Right lobe of liver (tissue), 6 donors: ENCODE data around the gene ANXA6. TPM values are rescaled to one million over a fixed set of nuclear protein-coding genes. Genes with fewer than 3 reads are reported as not detected.
A peak's percentile ranks its signal among the peaks of the same experiment; 100 is the strongest.

Source experiments
- ATAC-seq, 4 donors: fragments of 200-7000 bp; cut with Tn5 transposase; one replicate each; pipeline ENCODE4 v1.9.1; 2020; ENCODE audit warnings: mild to moderate bottlenecking in 4 of 4, moderate library complexity in 4 of 4
- DNase-seq, 3 donors: peaks; one replicate each; pipeline ENCODE4 v3.0.0-alpha.2; 2020
- H3K27ac ChIP-seq, 3 donors: fragments of 200-600 bp; one replicate each; pipeline ENCODE4 v1.8.0; 2022
- H3K27me3 ChIP-seq, 2 donors: fragments of 200-600 bp; one replicate each; pipeline ENCODE4 v1.8.0; 2022
- H3K36me3 ChIP-seq, 4 donors: fragments of 200-600 bp; sonication (generic) in 1 of 4; one replicate each; pipeline versions ENCODE4 v1.5.1 to v1.8.0; 2017 to 2022; ENCODE audit warnings: control low read depth in 1 of 4
- H3K4me1 ChIP-seq, 4 donors: fragments of 200-600 bp; sonication (generic) in 1 of 4; one replicate each; pipeline versions ENCODE4 v1.5.1 to v1.8.0; 2017 to 2022; ENCODE audit warnings: control low read depth in 1 of 4
- H3K4me3 ChIP-seq, 3 donors: fragments of 200-600 bp; one replicate each; pipeline ENCODE4 v1.8.0; 2022
- H3K9me3 ChIP-seq, 4 donors: fragments of 200-600 bp; sonication (generic) in 1 of 4; one replicate each; pipeline versions ENCODE4 v1.5.1 to v1.8.0; 2017 to 2022; ENCODE audit warnings: control low read depth in 1 of 4
- POLR2A ChIP-seq: fragments of 450-650 bp; IDR thresholded peaks from one replicate; pipeline ENCODE4 v1.6.1; 2017; ENCODE audit warnings: antibody characterized with exemption, mild to moderate bottlenecking
- WGBS: methylation state at CpG from one replicate; pipeline ENCODE4 v1.1.6; 2018; ENCODE audit warnings: low coverage, low lambda C conversion rate; ENCODE audit not compliant: insufficient coverage; ENCODE audit errors: missing lambda C conversion rate; 5-methylcytosine and 5-hydroxymethylcytosine counted together
- intact Hi-C, 2 donors: fragments of 100-400 bp; cut with DNase I; formaldehyde crosslinking; loops; one replicate each; pipeline versions ENCODE4 v1.11.2 to v1.14.1; 2022
- total RNA-seq, 6 experiments: library from RNA; depleted of rRNA in 2 of 6; stranded (reverse); fragments of >200 nt in 2 of 6; fragmentation: NEBNext Ultra II Directional in 3 of 6; extraction: Animal tissue kit (Norgen Biotek cat#: 25700) in 3 of 6; gene quantifications; one replicate each; pipeline versions ENCODE4 v1.1.0 to v1.2.4, GENCODE V29; 2016 to 2023
- TF ChIP-seq, protein P1 (sequence below), 4 donors: fragments of 200-600 bp in 3 of 4; fragments of 450-650 bp in 1 of 4; IDR thresholded peaks; one replicate each; pipeline versions ENCODE4 v1.5.1 to v1.8.0; 2016 to 2022; ENCODE audit warnings: antibody characterized with exemption in 4 of 4, mild to moderate bottlenecking in 2 of 4
- donor health status: DM: no; HTN: yes; CAD: no.
- donor health status: DM: no; HTN: no; CAD: no.
- donor health status: DM: no; HTN: no; CAD: no.
- donor health status: DM: no; HTN: yes; CAD: no.
- donor health status: DM: no; HTN: yes; CAD: no.

ANXA6 gene
- total RNA-seq, 6 experiments from 2014 or later: 143 to 236 (median 165) TPM

DNA sequence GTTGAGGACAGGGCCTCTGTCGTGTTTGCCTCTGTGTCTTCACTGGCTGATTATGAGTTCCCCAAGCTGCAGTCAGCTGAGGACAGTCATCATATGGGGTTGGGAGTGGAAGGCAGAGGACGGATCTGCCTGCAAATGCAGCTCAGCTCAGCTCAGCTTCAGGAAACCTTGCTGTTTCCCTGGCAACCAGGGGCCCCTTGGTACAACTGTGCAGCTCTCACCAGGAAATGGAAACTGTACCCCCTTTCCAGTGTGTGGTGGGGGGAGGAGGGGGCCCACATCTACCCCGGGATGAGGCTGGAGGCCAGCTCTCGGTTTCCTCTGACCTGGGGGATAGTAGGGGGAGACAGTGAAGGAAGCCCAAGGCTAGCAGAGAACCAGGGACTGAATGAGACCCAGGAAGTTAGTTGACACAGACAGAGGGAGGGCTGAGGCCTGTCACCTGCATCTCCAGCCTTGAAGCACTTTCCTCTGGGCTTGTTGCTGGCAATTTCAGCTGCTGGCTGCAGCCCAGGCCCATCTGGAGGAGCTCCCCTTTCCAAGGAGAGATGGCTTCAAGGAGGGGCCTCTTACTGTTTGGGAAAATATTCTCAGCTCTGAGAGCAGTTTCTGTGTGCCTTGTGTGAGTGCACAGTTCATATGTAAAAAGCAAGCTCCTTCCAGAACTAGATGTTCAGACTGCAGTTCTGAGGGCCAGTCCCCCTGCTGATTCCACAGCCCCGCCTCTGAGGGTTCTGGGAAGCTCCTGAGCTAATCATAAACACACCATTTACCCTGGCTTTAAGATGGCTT is 6.9 kb downstream of the ANXA6 start:
- peaks cover 0 to 15% (median 3%) of the 10 kb centered on the region in 4 donors for H3K36me3 ChIP-seq
- peak overlapping the region in 1 of 3 donors; percentile 1 for H3K27ac ChIP-seq
- no peaks in the 10 kb centered on the region for H3K27me3 ChIP-seq
- no peak overlapping the region for H3K4me3 ChIP-seq
- peak; percentile 32 to 48 (median 42) for ATAC-seq
- TF ChIP-seq POLR2A: no peak
- TF ChIP-seq, protein P1, sequence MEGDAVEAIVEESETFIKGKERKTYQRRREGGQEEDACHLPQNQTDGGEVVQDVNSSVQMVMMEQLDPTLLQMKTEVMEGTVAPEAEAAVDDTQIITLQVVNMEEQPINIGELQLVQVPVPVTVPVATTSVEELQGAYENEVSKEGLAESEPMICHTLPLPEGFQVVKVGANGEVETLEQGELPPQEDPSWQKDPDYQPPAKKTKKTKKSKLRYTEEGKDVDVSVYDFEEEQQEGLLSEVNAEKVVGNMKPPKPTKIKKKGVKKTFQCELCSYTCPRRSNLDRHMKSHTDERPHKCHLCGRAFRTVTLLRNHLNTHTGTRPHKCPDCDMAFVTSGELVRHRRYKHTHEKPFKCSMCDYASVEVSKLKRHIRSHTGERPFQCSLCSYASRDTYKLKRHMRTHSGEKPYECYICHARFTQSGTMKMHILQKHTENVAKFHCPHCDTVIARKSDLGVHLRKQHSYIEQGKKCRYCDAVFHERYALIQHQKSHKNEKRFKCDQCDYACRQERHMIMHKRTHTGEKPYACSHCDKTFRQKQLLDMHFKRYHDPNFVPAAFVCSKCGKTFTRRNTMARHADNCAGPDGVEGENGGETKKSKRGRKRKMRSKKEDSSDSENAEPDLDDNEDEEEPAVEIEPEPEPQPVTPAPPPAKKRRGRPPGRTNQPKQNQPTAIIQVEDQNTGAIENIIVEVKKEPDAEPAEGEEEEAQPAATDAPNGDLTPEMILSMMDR (IDR thresholded peaks at IDR 0.05): no peak
- H3K4me1 ChIP-seq: peaks cover 0 to 64% (median 12%) of the 10 kb centered on the region in 4 donors
- no peaks in the 10 kb centered on the region for H3K9me3 ChIP-seq
- no peak for DNase-seq
- intact Hi-C loops: no loop called here
- 46% methylated on average over 2 of the region's 5 CpGs for WGBS

DNA sequence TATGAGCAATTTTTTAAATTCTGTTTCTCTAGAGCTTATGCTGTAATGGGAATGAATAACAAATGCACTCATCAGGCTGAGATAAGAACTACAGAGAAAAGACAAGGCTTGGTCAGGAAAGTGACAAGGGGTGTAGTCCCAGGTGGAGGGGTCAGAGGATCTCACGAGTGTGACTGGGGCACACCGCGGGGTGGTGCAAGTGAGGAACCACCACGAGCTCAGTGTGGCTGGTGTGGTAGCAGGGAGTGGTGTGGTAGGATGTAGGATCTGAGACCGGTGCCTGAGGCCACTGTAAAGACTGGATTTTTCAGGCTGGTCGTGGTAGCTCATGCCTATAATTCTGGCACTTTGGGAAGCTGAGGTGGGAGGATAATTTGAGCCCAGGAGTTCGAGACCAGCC is 9.0 kb downstream of the ANXA6 start:
- H3K4me1 ChIP-seq: peaks cover 0 to 43% (median under 1%) of the 10 kb centered on the region in 4 donors
- H3K36me3 ChIP-seq: peaks cover 0 to 26% (median 3%) of the 10 kb centered on the region in 4 donors
- ATAC-seq (no peak), DNase-seq (no peak)
- H3K27ac ChIP-seq: no peak overlapping the region
- intact Hi-C loops: no loop called here
- 87% methylated on average over 6 of the region's 7 CpGs for WGBS
- no peak overlapping the region for H3K4me3 ChIP-seq
- no peaks in the 10 kb centered on the region for H3K9me3 ChIP-seq
- TF ChIP-seq, protein P1 (IDR thresholded peaks at IDR 0.05): no peak
- no peak for TF ChIP-seq POLR2A
- H3K27me3 ChIP-seq: no peaks in the 10 kb centered on the region

DNA sequence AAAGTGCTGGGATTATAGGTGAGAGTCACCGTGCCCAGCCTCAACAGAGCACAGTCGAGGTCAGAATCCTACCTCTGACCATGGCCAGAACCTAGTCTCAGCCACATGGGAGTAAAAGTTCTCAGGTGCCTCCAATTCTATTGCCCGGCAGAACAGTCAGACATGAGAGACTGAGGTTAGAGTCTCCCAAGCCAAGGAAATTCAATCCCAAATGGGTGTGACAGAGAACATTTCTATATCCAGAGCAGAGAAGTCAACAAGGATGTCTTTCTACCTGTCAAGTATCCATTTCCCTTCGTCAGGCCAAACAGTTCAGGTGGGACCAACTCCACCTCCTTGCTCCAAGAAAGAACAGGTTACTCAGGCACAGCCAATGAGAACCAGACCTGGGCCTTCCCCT is 10.5 kb downstream of the ANXA6 start:
- no peak for ATAC-seq

DNA sequence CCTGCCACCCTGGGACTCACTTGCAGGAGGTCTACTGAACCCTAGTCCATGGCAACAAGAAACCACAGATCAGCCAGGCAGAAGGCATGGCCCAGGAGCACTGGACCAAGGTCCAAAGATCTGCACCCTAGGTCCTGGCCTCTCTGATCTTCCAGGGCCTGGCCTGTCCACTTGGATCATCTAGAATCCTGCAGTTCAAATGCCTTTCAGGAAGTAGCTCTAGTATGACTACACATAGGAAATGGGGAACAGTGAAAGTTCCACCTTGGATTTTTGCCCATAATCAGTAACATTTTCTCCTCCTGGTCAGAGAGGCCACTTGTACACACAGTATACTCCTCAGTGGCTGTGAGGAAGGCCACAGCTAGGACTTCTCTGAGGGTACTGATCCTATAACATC is 11.5 kb downstream of the ANXA6 start:
- peaks cover 0 to 20% (median 0%) of the 10 kb centered on the region in 4 donors for H3K4me1 ChIP-seq
- H3K27me3 ChIP-seq: no peaks in the 10 kb centered on the region
- H3K9me3 ChIP-seq: no peaks in the 10 kb centered on the region
- H3K27ac ChIP-seq: no peak overlapping the region
- intact Hi-C loops: no loop called here
- TF ChIP-seq, protein P1 (IDR thresholded peaks at IDR 0.05): no peak
- TF ChIP-seq POLR2A: no peak
- DNase-seq (no peak), ATAC-seq (peak; percentile 14 to 62 (median 26))
- H3K4me3 ChIP-seq: no peak overlapping the region
- H3K36me3 ChIP-seq: peaks cover 0 to 37% (median 3%) of the 10 kb centered on the region in 4 donors

More for the DNA sequence above, 10.5 kb downstream of the ANXA6 start:
- WGBS: no CpG with 5 or more reads among the region's 4 CpGs
- intact Hi-C loops: no loop called here
- H3K9me3 ChIP-seq: no peaks in the 10 kb centered on the region
- H3K27ac ChIP-seq: no peak overlapping the region
- peaks cover 0 to 30% (median 3%) of the 10 kb centered on the region in 4 donors for H3K36me3 ChIP-seq
- TF ChIP-seq, protein P1 (IDR thresholded peaks at IDR 0.05): no peak
- no peak for TF ChIP-seq POLR2A
- H3K4me1 ChIP-seq: peaks cover 0 to 30% (median 0%) of the 10 kb centered on the region in 4 donors
- DNase-seq: no peak
- H3K27me3 ChIP-seq: no peaks in the 10 kb centered on the region
- H3K4me3 ChIP-seq: no peak overlapping the region
